ENCODE data around the gene LPIN1. TPM values are rescaled to one million over a fixed set of nuclear protein-coding genes. Genes with fewer than 3 reads are reported as not detected.

The LPIN1 gene
- total RNA-seq, 6 experiments from 2014 or later: 17.5 to 22.9 (median 20.7) TPM

GRCh38 chr2:11850082-11850481, 103.7 kb downstream of the LPIN1 start:
- no peak overlapping the region for H3K4me3 Mint-ChIP-seq
- H3K27ac Mint-ChIP-seq: no peak overlapping the region
- H3K27me3 Mint-ChIP-seq (ENCODE audit: insufficient read depth): peaks cover 6% of the 10 kb centered on the region
- H3K4me1 Mint-ChIP-seq (ENCODE audit: low read depth): no peaks in the 10 kb centered on the region
- no peak for TF ChIP-seq CTCF (IDR thresholded peaks at IDR 0.05)
- DNase-seq: no peak
- H3K9me3 Mint-ChIP-seq: peaks cover 10% of the 10 kb centered on the region
- peaks cover 9% of the 10 kb centered on the region for H3K36me3 Mint-ChIP-seq (ENCODE audit: low read depth)

DNA sequence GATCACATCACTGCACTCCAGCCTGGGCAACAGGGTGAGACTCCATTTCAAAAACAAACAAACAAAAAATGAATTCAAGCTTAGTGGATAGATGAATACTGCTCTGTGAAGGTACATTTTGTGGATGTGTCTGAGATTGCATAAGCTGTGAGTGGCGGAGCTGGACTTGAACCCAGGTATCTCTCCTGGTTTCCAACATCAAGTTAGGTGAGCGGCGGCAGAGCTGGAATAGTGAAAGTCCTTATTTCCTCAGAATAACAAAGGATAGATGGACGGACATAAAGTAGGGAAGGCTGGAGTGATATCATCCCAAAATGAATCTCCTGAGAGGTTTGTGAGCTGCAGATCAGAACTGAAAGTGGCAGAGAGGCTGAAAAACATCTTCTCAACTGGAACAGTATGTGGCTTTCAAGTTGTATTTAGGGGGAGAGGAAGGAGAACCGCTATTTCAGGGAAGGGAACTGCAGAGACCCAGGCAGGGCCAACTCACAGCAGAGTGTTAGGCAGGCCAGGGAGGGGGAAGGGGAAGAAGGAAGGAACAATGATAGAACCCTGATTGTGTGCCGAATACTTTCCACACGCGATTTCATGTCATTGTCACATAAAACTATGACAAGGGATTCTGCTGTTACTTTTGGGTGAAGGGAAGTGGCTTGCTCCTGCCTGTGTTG, 106.2 kb downstream of the LPIN1 start:
- no peaks in the 10 kb centered on the region for H3K4me1 Mint-ChIP-seq (ENCODE audit: low read depth)
- no peak overlapping the region for H3K4me3 Mint-ChIP-seq
- H3K27me3 Mint-ChIP-seq (ENCODE audit: insufficient read depth): peaks cover 13% of the 10 kb centered on the region
- no peak for TF ChIP-seq CTCF (IDR thresholded peaks at IDR 0.05)
- peaks cover 6% of the 10 kb centered on the region for H3K36me3 Mint-ChIP-seq (ENCODE audit: low read depth)
- H3K9me3 Mint-ChIP-seq: peaks cover 10% of the 10 kb centered on the region
- H3K27ac Mint-ChIP-seq: no peak overlapping the region
- no peak for DNase-seq

DNA sequence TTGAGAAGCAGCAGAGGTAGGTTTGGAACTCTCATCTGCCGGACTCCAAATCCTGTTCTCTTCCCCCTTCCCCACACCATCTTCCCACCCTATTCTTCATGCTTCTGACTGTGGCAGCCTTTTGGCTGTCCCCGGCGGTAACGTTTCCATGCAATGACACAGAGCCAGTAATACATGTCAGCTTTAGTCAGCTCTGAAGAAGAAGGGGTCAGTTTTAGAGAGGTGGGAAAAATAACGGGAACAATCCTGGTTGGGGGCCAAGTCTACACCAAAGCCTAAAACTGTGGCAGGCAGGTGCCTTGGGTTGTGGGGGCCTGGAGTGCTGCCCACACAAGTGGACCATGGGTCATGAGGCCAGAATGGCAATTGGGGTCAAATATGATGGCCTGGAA, 106.8 kb downstream of the LPIN1 start:
- Mint-ChIP-seq H3K4me3 (no peak overlapping the region), H3K27me3 (ENCODE audit: insufficient read depth) (peaks cover 13% of the 10 kb centered on the region), H3K4me1 (ENCODE audit: low read depth) (no peaks in the 10 kb centered on the region), H3K9me3 (peaks cover 8% of the 10 kb centered on the region; the same call in 1 of the 2 replicates), H3K27ac (no peak overlapping the region), H3K36me3 (ENCODE audit: low read depth) (peaks cover under 1% of the 10 kb centered on the region)
- TF ChIP-seq CTCF (IDR thresholded peaks at IDR 0.05): no peak
- no peak for DNase-seq

DNA sequence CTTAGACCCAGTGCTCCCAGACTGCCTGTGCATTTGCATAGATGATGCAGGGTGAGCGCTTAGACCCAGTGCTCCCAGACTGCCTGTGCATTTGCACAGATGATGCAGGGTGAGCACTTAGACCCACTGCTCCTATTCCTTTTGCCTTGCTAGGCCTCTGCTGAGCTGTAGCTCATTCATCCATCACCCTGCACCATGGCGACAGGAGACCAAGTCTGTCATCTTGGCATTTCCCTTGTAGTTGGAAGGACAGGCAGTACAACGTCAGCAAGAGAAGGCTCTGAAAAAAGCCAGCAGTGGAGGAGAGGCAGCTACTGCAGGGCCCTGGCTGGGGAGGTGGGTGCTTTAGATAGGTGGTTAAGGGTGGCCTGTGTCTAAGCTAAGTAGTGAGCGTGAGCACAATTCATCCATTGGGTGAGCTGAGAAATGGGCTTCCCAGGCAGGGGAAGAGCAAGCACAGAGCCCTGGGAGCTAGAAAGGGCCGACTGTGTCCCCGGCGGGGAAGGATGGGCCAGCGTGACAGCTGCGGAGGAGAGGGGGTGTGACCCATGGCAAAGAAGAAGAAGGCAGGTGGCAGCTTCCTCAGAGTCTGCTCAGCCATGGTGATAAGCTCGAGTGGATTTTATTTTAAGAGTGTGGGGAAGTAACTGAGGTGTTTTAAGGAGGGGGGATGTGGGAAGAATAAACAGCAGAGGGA, 108.8 kb downstream of the LPIN1 start:
- no peak overlapping the region for H3K27ac Mint-ChIP-seq
- no peak overlapping the region for H3K4me3 Mint-ChIP-seq
- H3K9me3 Mint-ChIP-seq: peaks cover 19% of the 10 kb centered on the region
- no peak for DNase-seq
- H3K36me3 Mint-ChIP-seq (ENCODE audit: low read depth): peaks cover 9% of the 10 kb centered on the region; the same call in 1 of the 2 replicates
- H3K4me1 Mint-ChIP-seq (ENCODE audit: low read depth): no peaks in the 10 kb centered on the region
- no peak for TF ChIP-seq CTCF (IDR thresholded peaks at IDR 0.05)
- peaks cover 16% of the 10 kb centered on the region for H3K27me3 Mint-ChIP-seq (ENCODE audit: insufficient read depth)

GRCh38 chr2:11856095-11856494, 109.7 kb downstream of the LPIN1 start:
- Mint-ChIP-seq H3K4me1 (ENCODE audit: low read depth) (no peaks in the 10 kb centered on the region), H3K36me3 (ENCODE audit: low read depth) (peaks cover 9% of the 10 kb centered on the region; the same call in 1 of the 2 replicates), H3K9me3 (peaks cover 19% of the 10 kb centered on the region), H3K27ac (no peak overlapping the region), H3K27me3 (ENCODE audit: insufficient read depth) (peaks cover 11% of the 10 kb centered on the region), H3K4me3 (no peak overlapping the region)
- no peak for DNase-seq
- no peak for TF ChIP-seq CTCF (IDR thresholded peaks at IDR 0.05)
